WTC11 (cell line): ENCODE measurements around the gene KIAA1328. TPM values are rescaled to one million over a fixed set of nuclear protein-coding genes. Genes with fewer than 3 reads are reported as not detected.

Experiments
- ATAC-seq: fragments of 200-7000 bp; cut with Tn5 transposase; 2 replicates; pipeline ENCODE4 v1.10.0; 2021; ENCODE audit warnings: mild to moderate bottlenecking, moderate library complexity
- CTCF ChIA-PET: fragments of 300-600 bp; sonication (Branson Sonifier 250); formaldehyde crosslinking; loops from one replicate; lab custom pipeline; 2021; ENCODE audit warnings: antibody characterized with exemption; lab: Charles Lee
- POLR2A ChIA-PET: fragments of 350-600 bp; sonication (Branson Sonifier 250); formaldehyde crosslinking; loops from one replicate; lab custom pipeline; 2021; ENCODE audit warnings: antibody characterized with exemption; lab: Charles Lee
- DNase-seq: peaks from one replicate; pipeline ENCODE4 v3.0.0; 2021; ENCODE audit warnings: low spot score
- H3K27ac Mint-ChIP-seq: 2 replicates; pipeline ENCODE4 v1.8.0; 2021; ENCODE audit warnings: mixed read lengths
- H3K27me3 Mint-ChIP-seq: 2 replicates; pipeline ENCODE4 v1.8.0; 2021; ENCODE audit warnings: low read depth, mild to moderate bottlenecking, moderate library complexity, mixed read lengths
- H3K36me3 Mint-ChIP-seq: 2 replicates; pipeline ENCODE4 v1.8.0; 2021; ENCODE audit warnings: mixed read lengths
- H3K4me1 Mint-ChIP-seq: 2 replicates; pipeline ENCODE4 v1.8.0; 2022; ENCODE audit warnings: mixed read lengths
- H3K4me3 Mint-ChIP-seq: 2 replicates; pipeline ENCODE4 v1.8.0; 2021; ENCODE audit warnings: mild to moderate bottlenecking, moderate library complexity, mixed read lengths
- H3K9me3 Mint-ChIP-seq: 2 replicates; pipeline ENCODE4 v1.8.0; 2021; ENCODE audit warnings: mixed read lengths
- ATF3 ChIP-seq: sonication (generic); formaldehyde crosslinking; conservative IDR thresholded peaks from 2 replicates; pipeline ENCODE4 v1.8.1; 2022; ENCODE audit warnings: mild to moderate bottlenecking, missing genetic modification reagents
- ATF6 ChIP-seq: sonication (generic); formaldehyde crosslinking; IDR thresholded peaks from 2 replicates; pipeline ENCODE4 v1.8.1; 2023; ENCODE audit warnings: mild to moderate bottlenecking, missing genetic modification reagents
- CBFB ChIP-seq: sonication (generic); formaldehyde crosslinking; IDR thresholded peaks from 2 replicates; pipeline ENCODE4 v1.8.1; 2022; ENCODE audit warnings: mild to moderate bottlenecking, low read depth, missing genetic modification reagents
- CTCF ChIP-seq: fragments of 200-600 bp; IDR thresholded peaks from 2 replicates; pipeline ENCODE4 v1.8.0; 2022; ENCODE audit warnings: antibody characterized with exemption
- ERG ChIP-seq: fragments of 250-450 bp; sonication (Bioruptor Pico); IDR thresholded peaks from 2 replicates; pipeline ENCODE4 v1.8.0; 2021; ENCODE audit warnings: mild to moderate bottlenecking
- FOXP1 ChIP-seq: sonication (generic); formaldehyde crosslinking; IDR thresholded peaks from 2 replicates; pipeline ENCODE4 v1.8.0; 2022; ENCODE audit warnings: missing genetic modification reagents, mild to moderate bottlenecking, moderate library complexity, borderline replicate concordance
- NR1H2 ChIP-seq: sonication (generic); formaldehyde crosslinking; IDR thresholded peaks from 2 replicates; pipeline ENCODE4 v1.9.0; 2021; ENCODE audit warnings: mild to moderate bottlenecking, moderate library complexity, missing genetic modification reagents
- OVOL2 ChIP-seq: fragments of 250-450 bp; sonication (Bioruptor Pico); IDR thresholded peaks from 2 replicates; pipeline ENCODE4 v1.9.0; 2021; ENCODE audit warnings: mild to moderate bottlenecking, borderline replicate concordance
- PREB ChIP-seq: sonication (generic); formaldehyde crosslinking; IDR thresholded peaks from 2 replicates; pipeline ENCODE4 v1.8.1; 2022; ENCODE audit warnings: mild to moderate bottlenecking, missing genetic modification reagents, moderate library complexity, borderline replicate concordance
- PRRX2 ChIP-seq: fragments of 250-450 bp; sonication (Bioruptor Pico); IDR thresholded peaks from 2 replicates; pipeline ENCODE4 v1.8.0; 2021; ENCODE audit warnings: mild to moderate bottlenecking
- STAT6 ChIP-seq: sonication (generic); formaldehyde crosslinking; conservative IDR thresholded peaks from 2 replicates; pipeline ENCODE4 v1.8.1; 2023; ENCODE audit warnings: mild to moderate bottlenecking, low read depth, missing genetic modification reagents, moderate library complexity
- ZNF396 ChIP-seq: fragments of 250-450 bp; sonication (Bioruptor Pico); IDR thresholded peaks from 2 replicates; pipeline ENCODE4 v1.8.0; 2021; ENCODE audit warnings: mild to moderate bottlenecking, moderate library complexity, borderline replicate concordance
- ZNF425 ChIP-seq: fragments of 250-450 bp; sonication (Bioruptor Pico); conservative IDR thresholded peaks from 2 replicates; pipeline ENCODE4 v1.9.0; 2021; ENCODE audit warnings: mild to moderate bottlenecking
- ZNF512 ChIP-seq: sonication (generic); formaldehyde crosslinking; IDR thresholded peaks from 2 replicates; pipeline ENCODE4 v1.8.1; 2022; ENCODE audit warnings: missing genetic modification reagents, borderline replicate concordance
- total RNA-seq: library from RNA; stranded (reverse); gene quantifications from 3 replicates; pipeline ENCODE4 v1.2.3, GENCODE V29; 2021

Gene KIAA1328
- total RNA-seq, 1 experiment from 2014 or later = 4.8 TPM

GRCh38 chr18:36977121-36977520, 148.2 kb downstream of the KIAA1328 start (continued):
- TF ChIP-seq CTCF (no peak), STAT6 (CRISPR knock-in tag) (no peak)

- Mint-ChIP-seq H3K4me3 (no peak overlapping the region), H3K9me3 (peaks cover 7% of the 10 kb centered on the region), H3K36me3 (no peaks in the 10 kb centered on the region), H3K4me1 (no peaks in the 10 kb centered on the region), H3K27ac (no peak overlapping the region), H3K27me3 (no peaks in the 10 kb centered on the region)
- POLR2A ChIA-PET = no interaction called here
- DNase-seq (no peak), ATAC-seq (no peak)
- TF ChIP-seq FOXP1 (CRISPR knock-in tag) = no peak
- no peak for TF ChIP-seq CBFB (CRISPR knock-in tag)
- TF ChIP-seq OVOL2 (CRISPR knock-in tag) = no peak
- no peak for TF ChIP-seq ATF6
- no peak for TF ChIP-seq PRRX2
- no peak for TF ChIP-seq ATF3 (CRISPR knock-in tag)
- TF ChIP-seq STAT6 (CRISPR knock-in tag) = no peak
- no peak for TF ChIP-seq ZNF396 (CRISPR knock-in tag)
- TF ChIP-seq ZNF425 = no peak
- TF ChIP-seq PREB (CRISPR knock-in tag) = no peak
- no peak for TF ChIP-seq NR1H2 (CRISPR knock-in tag)
- TF ChIP-seq ZNF512 (CRISPR knock-in tag) = no peak
- no peak for TF ChIP-seq ERG (CRISPR knock-in tag)
- CTCF ChIA-PET = no interaction called here
Observed at GRCh38 chr18:36993068-36993467, 164.1 kb downstream of the KIAA1328 start.
